Panc1 (cell line): ENCODE measurements around the gene RRP36. TPM values are rescaled to one million over a fixed set of nuclear protein-coding genes. Genes with fewer than 3 reads are reported as not detected.

Experiments
- ATAC-seq: fragments of 200-7000 bp; cut with Tn5 transposase; 2 replicates; pipeline ENCODE4 v1.9.1; 2020; ENCODE audit warnings: mild to moderate bottlenecking, moderate library complexity
- BruUV-seq: library from RNA; stranded (reverse); fragments of 400-500 nt; replicated peaks from 2 replicates; lab custom pipeline; 2021; lab: Mats Ljungman, UMichigan
- CTCF ChIA-PET: fragments of 300-600 bp; sonication (Branson Sonifier 250); formaldehyde crosslinking; loops from one replicate; lab custom pipeline; 2022; ENCODE audit warnings: antibody characterized with exemption; lab: Charles Lee
- POLR2A ChIA-PET: fragments of 300-600 bp; sonication (Branson Sonifier 250); formaldehyde crosslinking; loops from one replicate; lab custom pipeline; 2022; ENCODE audit warnings: antibody characterized with exemption; lab: Charles Lee
- DNase-seq: peaks from one replicate; pipeline ENCODE4 v3.0.0-alpha.2; 2010; ENCODE audit warnings: low read depth, low spot score
- H3K27ac ChIP-seq: 2 replicates; pipeline ENCODE4 v1.5.1; 2011; ENCODE audit warnings: mild to moderate bottlenecking, low read length, inconsistent platforms
- H3K27me3 ChIP-seq: fragments of 200-500 bp; sonication (Bioruptor generic); 2 replicates; pipeline ENCODE4 v1.6.0; 2014; ENCODE audit warnings: low read length, inconsistent platforms; ENCODE audit not compliant: control insufficient read depth, insufficient read depth
- H3K36me3 ChIP-seq: fragments of 200-500 bp; sonication (Bioruptor generic); 2 replicates; pipeline ENCODE4 v1.5.1; 2014; ENCODE audit warnings: inconsistent platforms, mild to moderate bottlenecking, low read length, moderate library complexity; ENCODE audit not compliant: control insufficient read depth, insufficient read depth
- H3K4me1 ChIP-seq: 2 replicates; pipeline ENCODE4 v1.5.1; 2011; ENCODE audit warnings: inconsistent platforms, mild to moderate bottlenecking, low read length, moderate library complexity; ENCODE audit not compliant: control insufficient read depth, insufficient read depth
- H3K4me3 ChIP-seq, 2 experiments: 2 replicates each; pipeline ENCODE4 v1.5.1; 2011 to 2012; ENCODE audit warnings: low read depth in 2 of 2, low read length in 2 of 2, mild to moderate bottlenecking in 2 of 2, inconsistent platforms in 1 of 2, moderate library complexity in 1 of 2
- H3K9me3 ChIP-seq: fragments of 200-500 bp; sonication (Bioruptor generic); 2 replicates; pipeline ENCODE4 v1.5.1; 2014; ENCODE audit warnings: low read depth, mild to moderate bottlenecking, inconsistent platforms, low read length, moderate library complexity; ENCODE audit not compliant: control insufficient read depth, insufficient read depth
- CTCF ChIP-seq: fragments of 450-650 bp; IDR thresholded peaks from 2 replicates; pipeline ENCODE4 v1.5.1; 2017; ENCODE audit warnings: mild to moderate bottlenecking
- POLR2AphosphoS5 ChIP-seq: IDR thresholded peaks from 2 replicates; pipeline ENCODE4 v1.6.1; 2012; ENCODE audit warnings: mild to moderate bottlenecking, low read depth, low read length, moderate library complexity
- REST ChIP-seq, 2 experiments: IDR thresholded peaks; 2 replicates each; pipeline ENCODE4 v1.6.1; 2011 to 2012; ENCODE audit warnings: low read depth in 2 of 2, control low read depth in 1 of 2, low read length in 1 of 2, mild to moderate bottlenecking in 1 of 2, moderate library complexity in 1 of 2; ENCODE audit not compliant: insufficient read depth in 1 of 2
- SIN3A ChIP-seq: IDR thresholded peaks from 2 replicates; pipeline ENCODE4 v1.6.1; 2012; ENCODE audit warnings: low read depth, mild to moderate bottlenecking, low read length, moderate library complexity, borderline replicate concordance; ENCODE audit not compliant: insufficient read depth
- TCF7L2 ChIP-seq: IDR thresholded peaks from 2 replicates; pipeline ENCODE4 v1.6.1; 2011; ENCODE audit warnings: mild to moderate bottlenecking, low read depth, low read length, inconsistent platforms
- in situ Hi-C: cut with HindIII; loops from 2 replicates; pipeline ENCODE4 v1.10.0; 2016; ENCODE audit warnings: low sequenced_read_pairs, low pct_unique_long_range_greater_than_20kb
- intact Hi-C: fragments of 100-400 bp; cut with micrococcal nuclease; formaldehyde crosslinking; loops from one replicate; pipeline ENCODE4 v1.10.0; 2022; ENCODE audit not compliant: unreplicated experiment
- total RNA-seq: library from RNA; stranded (reverse); gene quantifications from one replicate; pipeline ENCODE4 v1.2.1, GENCODE V29; 2021; ENCODE audit not compliant: unreplicated experiment

Gene RRP36
- total RNA-seq, 1 experiment from 2014 or later: 106 TPM

- Histone ChIP-seq H3K4me1 (peaks cover 11% of the 10 kb centered on the region), H3K9me3 (no peaks in the 10 kb centered on the region), H3K36me3 (peaks cover 5% of the 10 kb centered on the region; the same call in 1 of the 2 replicates), H3K27me3 (no peaks in the 10 kb centered on the region), H3K27ac (peak overlapping the region; percentile 87), H3K4me3 (peak overlapping the region; percentile 91 to 97)
- intact Hi-C loops: no loop called here
- ChIA-PET CTCF (interaction anchor here (0.5 kb wide), 1 partner anchor 120 kb away, joined by 7 read pairs; no protein-coding TSS in a partner anchor), POLR2A (no interaction called here)
- TSS peak; percentile 78 for BruUV-seq
- DNase-seq (no peak), ATAC-seq (peak; percentile 5)
- in situ Hi-C loops: no loop called here
- no peak for TF ChIP-seq SIN3A
- no peak for TF ChIP-seq POLR2AphosphoS5
- TF ChIP-seq CTCF: no peak
- TF ChIP-seq REST (IDR thresholded peaks at IDR 0.05; ENCODE audit: insufficient read depth in 1 of 2, low read depth in 2 of 2, low read length in 1 of 2): no peak
- TF ChIP-seq TCF7L2: no peak
Measured at GRCh38 chr6:43060034-43060754, 38.8 kb downstream of the RRP36 start.

DNA sequence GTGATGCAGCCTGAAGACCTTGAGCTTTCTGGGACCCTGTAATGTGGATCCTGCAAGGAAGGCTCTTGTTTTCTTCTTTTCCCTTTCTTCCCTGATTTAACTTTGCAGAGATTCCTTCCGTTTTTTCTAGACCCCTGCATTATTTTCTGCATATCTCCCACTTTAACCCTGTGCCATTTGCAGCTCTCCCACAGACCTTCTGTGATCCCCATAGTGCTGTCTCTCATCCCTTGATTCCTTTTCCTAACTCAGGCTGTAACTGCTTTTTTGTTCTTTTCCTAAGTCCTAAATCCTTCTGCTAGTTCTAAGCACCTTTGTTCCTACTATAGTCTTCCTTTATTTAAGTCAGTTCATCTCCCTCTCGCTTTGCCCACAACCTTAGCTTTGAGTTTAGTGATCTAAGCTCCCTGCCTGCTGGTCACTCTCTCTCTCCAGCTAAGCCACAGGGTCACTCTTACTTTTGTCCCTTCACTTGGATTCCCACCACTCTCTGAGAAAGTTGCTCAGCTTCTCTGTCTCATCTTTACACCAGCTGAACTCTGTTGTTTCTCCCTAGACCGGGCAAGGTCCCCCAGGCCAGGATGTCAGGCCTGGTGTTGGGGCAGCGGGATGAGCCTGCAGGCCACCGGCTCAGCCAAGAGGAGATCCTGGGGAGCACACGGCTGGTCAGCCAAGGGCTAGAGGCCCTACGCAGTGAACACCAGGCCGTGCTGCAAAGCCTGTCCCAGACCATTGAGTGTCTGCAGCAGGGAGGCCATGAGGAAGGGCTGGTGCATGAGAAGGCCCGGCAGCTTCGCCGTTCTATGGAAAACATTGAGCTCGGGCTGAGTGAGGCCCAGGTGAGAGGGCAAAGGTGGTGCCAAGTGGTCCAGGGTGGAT is 39.6 kb downstream of the RRP36 start:
- DNase-seq: no peak
- TF ChIP-seq CTCF (no peak), TCF7L2 (no peak), POLR2AphosphoS5 (no peak), REST (IDR thresholded peaks at IDR 0.05; ENCODE audit: insufficient read depth in 1 of 2, low read depth in 2 of 2, low read length in 1 of 2) (no peak), SIN3A (no peak)
- POLR2A ChIA-PET: no interaction called here
- Histone ChIP-seq H3K4me1 (peaks cover 11% of the 10 kb centered on the region), H3K27me3 (no peaks in the 10 kb centered on the region), H3K36me3 (peaks cover 5% of the 10 kb centered on the region; the same call in 1 of the 2 replicates), H3K4me3 (no peak overlapping the region), H3K9me3 (no peaks in the 10 kb centered on the region), H3K27ac (peak overlapping the region; percentile 87; the same call in 1 of the 2 replicates)
- BruUV-seq: no TSS peak
- no peak for ATAC-seq
- intact Hi-C loops: no loop called here
- CTCF ChIA-PET: interaction anchor here (0.5 kb wide), 1 partner anchor 119 kb away, joined by 7 read pairs; no protein-coding TSS in a partner anchor
- in situ Hi-C loops: no loop called here
